Measurements from ENCODE around the gene GAS7. TPM values are rescaled to one million over a fixed set of nuclear protein-coding genes. Genes with fewer than 3 reads are reported as not detected.

The GAS7 gene
- polyA plus RNA-seq, 1 donor (not counting 4 experiments of a cell fraction or from before 2014, with no cell fraction given), result 0.10 TPM

DNA sequence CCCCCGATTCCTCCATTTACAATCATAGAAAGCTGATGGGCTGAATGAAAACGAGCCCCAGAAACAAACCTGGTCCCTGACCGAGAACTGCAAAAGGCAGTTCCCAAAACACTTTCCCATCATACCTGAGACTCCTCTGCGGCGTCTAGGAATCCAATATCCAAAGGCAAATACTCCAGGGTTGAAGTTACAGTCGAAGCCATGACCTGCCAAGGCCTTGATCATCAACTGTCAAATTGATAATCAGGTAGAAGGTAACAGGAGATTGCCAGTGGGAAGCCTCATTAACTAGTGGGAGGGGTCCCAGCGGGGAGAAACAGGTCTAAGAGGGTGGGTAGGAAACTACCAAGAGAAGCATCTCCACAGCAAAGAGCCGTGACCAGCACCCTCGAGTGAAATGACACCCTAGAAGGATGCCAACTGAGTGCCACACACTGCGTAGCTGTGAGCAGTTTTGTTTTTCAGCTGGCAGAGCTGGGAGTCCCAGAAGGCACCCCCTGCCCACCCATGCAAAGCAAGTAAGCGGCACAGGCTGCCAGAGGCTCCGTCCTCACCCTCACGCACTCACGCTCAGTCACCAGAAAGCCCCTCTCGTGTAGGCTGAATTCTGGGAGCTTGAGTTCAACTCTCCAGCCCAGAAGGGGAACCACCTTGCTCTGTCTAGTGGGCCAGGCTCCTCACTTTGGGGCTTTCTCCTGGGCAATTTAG lies 146.1 kb downstream of the GAS7 start:
- Histone ChIP-seq H3K4me2 (ENCODE audit: control insufficient read depth, extremely low read depth, insufficient read depth, low read depth, low read length) (no peak overlapping the region), H3K79me2 (ENCODE audit: control insufficient read depth, insufficient read depth, low read length) (no peaks in the 10 kb centered on the region), H3K27me3 (ENCODE audit: control insufficient read depth, extremely low read depth, insufficient read depth, low read length) (no peaks in the 10 kb centered on the region), H2AFZ (ENCODE audit: control insufficient read depth, low read length) (no peak overlapping the region), H3K9me3 (ENCODE audit: control insufficient read depth, low read depth, low read length) (no peaks in the 10 kb centered on the region), H3K36me3 (ENCODE audit: control insufficient read depth in 2 of 2, extremely low read depth in 1 of 2, insufficient read depth in 2 of 2, low read length in 2 of 2) (no peaks in the 10 kb centered on the region), H3K9ac (ENCODE audit: control insufficient read depth, extremely low read depth, insufficient read depth, low read length) (no peak overlapping the region), H3K4me3 (ENCODE audit: control insufficient read depth in 2 of 3, extremely low read depth in 1 of 3, insufficient read depth in 2 of 3, low read depth in 1 of 3, low read length in 3 of 3) (no peak overlapping the region), H3K9me1 (ENCODE audit: control insufficient read depth, extremely low read depth, insufficient read depth, low read length) (no peaks in the 10 kb centered on the region), H3K4me1 (ENCODE audit: control insufficient read depth, extremely low read depth, insufficient read depth, low read length) (no peaks in the 10 kb centered on the region), H3K27ac (ENCODE audit: control insufficient read depth, insufficient read depth, low read length) (no peak overlapping the region), H4K20me1 (ENCODE audit: control insufficient read depth, extremely low read depth, insufficient read depth, low read length) (no peaks in the 10 kb centered on the region)
- FAIRE-seq, result no peak
- TF ChIP-seq CTCF (optimal IDR thresholded peaks at IDR 0.05 in 1 of 3, IDR thresholded peaks at IDR 0.05 in 1 of 3, conservative IDR thresholded peaks at IDR 0.05 in 1 of 3; ENCODE audit: extremely low read depth in 1 of 3, insufficient read depth in 2 of 3, low read length in 3 of 3) (no peak), EZH2 (IDR thresholded peaks at IDR 0.05; ENCODE audit: low read length) (no peak)
- dilution Hi-C loops (cut with MboI; ENCODE audit: extremely low pct_ligation_motif_present, low sequenced_read_pairs), result no loop called here
- DNase-seq (ENCODE audit: low read depth, low spot score), result no peak

DNA sequence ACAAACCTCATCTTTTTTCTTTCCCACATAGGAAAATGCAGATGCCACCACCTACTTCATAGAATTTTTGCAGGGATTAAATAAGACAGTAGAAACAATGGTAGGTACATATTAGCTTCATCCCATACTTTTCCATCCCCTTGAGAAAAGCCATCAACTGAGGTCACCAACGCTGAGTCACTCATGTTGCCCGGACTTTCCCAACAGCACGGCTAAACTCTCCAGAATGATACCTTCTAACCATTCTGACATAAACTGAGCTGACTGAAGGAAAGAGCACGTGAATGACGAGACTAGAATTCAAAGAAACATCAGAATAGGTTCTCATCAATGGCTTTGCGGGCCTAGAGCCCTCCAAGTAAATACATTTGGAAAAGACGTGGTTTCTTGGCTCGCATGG lies 147.3 kb downstream of the GAS7 start:
- Histone ChIP-seq H3K27ac (ENCODE audit: control insufficient read depth, insufficient read depth, low read length) (no peak overlapping the region), H3K9me1 (ENCODE audit: control insufficient read depth, extremely low read depth, insufficient read depth, low read length) (no peaks in the 10 kb centered on the region), H3K36me3 (ENCODE audit: control insufficient read depth in 2 of 2, extremely low read depth in 1 of 2, insufficient read depth in 2 of 2, low read length in 2 of 2) (no peaks in the 10 kb centered on the region), H4K20me1 (ENCODE audit: control insufficient read depth, extremely low read depth, insufficient read depth, low read length) (no peaks in the 10 kb centered on the region), H3K27me3 (ENCODE audit: control insufficient read depth, extremely low read depth, insufficient read depth, low read length) (no peaks in the 10 kb centered on the region), H3K4me2 (ENCODE audit: control insufficient read depth, extremely low read depth, insufficient read depth, low read depth, low read length) (no peak overlapping the region), H3K9me3 (ENCODE audit: control insufficient read depth, low read depth, low read length) (no peaks in the 10 kb centered on the region), H3K79me2 (ENCODE audit: control insufficient read depth, insufficient read depth, low read length) (no peaks in the 10 kb centered on the region), H2AFZ (ENCODE audit: control insufficient read depth, low read length) (no peak overlapping the region), H3K4me3 (ENCODE audit: control insufficient read depth in 2 of 3, extremely low read depth in 1 of 3, insufficient read depth in 2 of 3, low read depth in 1 of 3, low read length in 3 of 3) (no peak overlapping the region), H3K9ac (ENCODE audit: control insufficient read depth, extremely low read depth, insufficient read depth, low read length) (no peak overlapping the region), H3K4me1 (ENCODE audit: control insufficient read depth, extremely low read depth, insufficient read depth, low read length) (no peaks in the 10 kb centered on the region)
- TF ChIP-seq CTCF (optimal IDR thresholded peaks at IDR 0.05 in 1 of 3, IDR thresholded peaks at IDR 0.05 in 1 of 3, conservative IDR thresholded peaks at IDR 0.05 in 1 of 3; ENCODE audit: extremely low read depth in 1 of 3, insufficient read depth in 2 of 3, low read length in 3 of 3) (no peak), EZH2 (IDR thresholded peaks at IDR 0.05; ENCODE audit: low read length) (no peak)
- dilution Hi-C loops (cut with MboI; ENCODE audit: extremely low pct_ligation_motif_present, low sequenced_read_pairs), result no loop called here
- FAIRE-seq, result no peak
- no peak for DNase-seq (ENCODE audit: low read depth, low spot score)

All from keratinocyte (primary cell).